HepG2 (cell line): ENCODE measurements around the gene SCYGR2.

Source experiments
- EZH2 ChIP-seq: conservative IDR thresholded peaks from 2 replicates; pipeline ENCODE4 v1.6.1; 2012; ENCODE audit warnings: mild to moderate bottlenecking, low read depth, low read length, moderate library complexity
- POLR2A ChIP-seq, 2 experiments: IDR thresholded peaks; 2 replicates each; pipeline ENCODE4 v1.6.1; 2011; ENCODE audit warnings: low read depth in 2 of 2, low read length in 2 of 2, mild to moderate bottlenecking in 1 of 2, moderate library complexity in 1 of 2; ENCODE audit not compliant: insufficient read depth in 1 of 2
- TF ChIP-seq, protein P1 (sequence below): sonication (generic); formaldehyde crosslinking; IDR thresholded peaks from 2 replicates; pipeline ENCODE4 v1.5.0; 2020; ENCODE audit warnings: mild to moderate bottlenecking, missing genetic modification reagents, moderate library complexity

DNA sequence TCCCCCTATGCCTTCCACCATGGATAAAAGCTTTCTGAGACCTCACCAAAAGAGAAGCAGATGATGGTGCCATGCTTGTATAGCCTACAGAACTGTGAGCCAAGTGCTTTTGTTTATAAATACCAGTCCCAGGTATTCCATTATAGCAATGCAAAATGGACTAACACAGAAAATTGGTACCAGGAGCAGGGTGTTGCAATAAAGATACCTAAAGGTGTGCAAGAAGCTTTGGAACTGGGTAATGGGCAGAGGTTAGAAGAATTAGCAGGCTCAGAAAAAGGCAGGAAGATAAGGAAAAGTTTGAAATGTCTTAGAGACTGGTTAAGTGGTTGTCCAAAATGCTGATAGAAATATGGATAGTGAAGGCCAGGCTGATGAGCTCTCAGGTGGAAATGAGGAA lies 16.3 kb upstream of the SCYGR2 start:
- TF ChIP-seq POLR2A (IDR thresholded peaks at IDR 0.05; ENCODE audit: insufficient read depth in 1 of 2, low read depth in 2 of 2, low read length in 2 of 2) (no peak), EZH2 (no peak)
- TF ChIP-seq, protein P1, sequence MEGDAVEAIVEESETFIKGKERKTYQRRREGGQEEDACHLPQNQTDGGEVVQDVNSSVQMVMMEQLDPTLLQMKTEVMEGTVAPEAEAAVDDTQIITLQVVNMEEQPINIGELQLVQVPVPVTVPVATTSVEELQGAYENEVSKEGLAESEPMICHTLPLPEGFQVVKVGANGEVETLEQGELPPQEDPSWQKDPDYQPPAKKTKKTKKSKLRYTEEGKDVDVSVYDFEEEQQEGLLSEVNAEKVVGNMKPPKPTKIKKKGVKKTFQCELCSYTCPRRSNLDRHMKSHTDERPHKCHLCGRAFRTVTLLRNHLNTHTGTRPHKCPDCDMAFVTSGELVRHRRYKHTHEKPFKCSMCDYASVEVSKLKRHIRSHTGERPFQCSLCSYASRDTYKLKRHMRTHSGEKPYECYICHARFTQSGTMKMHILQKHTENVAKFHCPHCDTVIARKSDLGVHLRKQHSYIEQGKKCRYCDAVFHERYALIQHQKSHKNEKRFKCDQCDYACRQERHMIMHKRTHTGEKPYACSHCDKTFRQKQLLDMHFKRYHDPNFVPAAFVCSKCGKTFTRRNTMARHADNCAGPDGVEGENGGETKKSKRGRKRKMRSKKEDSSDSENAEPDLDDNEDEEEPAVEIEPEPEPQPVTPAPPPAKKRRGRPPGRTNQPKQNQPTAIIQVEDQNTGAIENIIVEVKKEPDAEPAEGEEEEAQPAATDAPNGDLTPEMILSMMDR (CRISPR knock-in tag), result no peak
